H1 (cell line): Measurements from ENCODE around the gene HINT3. TPM values are rescaled to one million over a fixed set of nuclear protein-coding genes. Genes with fewer than 3 reads are reported as not detected.
"Not testable (repeated sequence)": the region's sequence is repeated elsewhere in the genome, so short reads cannot be mapped to it uniquely, and the experiment has no call there.

Experiments used
- CTCF ChIA-PET: fragments of 300-600 bp; sonication (Branson Sonifier 250); formaldehyde crosslinking; loops from one replicate; lab custom pipeline; 2021; ENCODE audit not compliant: partially characterized antibody; lab: Charles Lee
- POLR2A ChIA-PET: fragments of 300-600 bp; sonication (Branson Sonifier 250); formaldehyde crosslinking; loops from one replicate; lab custom pipeline; 2021; ENCODE audit warnings: inconsistent platforms; ENCODE audit not compliant: partially characterized antibody; lab: Charles Lee
- DNase-seq, 2 experiments: peaks; one replicate each; pipeline versions ENCODE4 v3.0.0 to v3.0.0-alpha.2; 2010 to 2022; ENCODE audit warnings: low spot score in 2 of 2, low read depth in 1 of 2, mixed read lengths in 1 of 2
- FAIRE-seq: peaks from 2 replicates; lab custom pipeline; 2011; peaks lifted over from hg19 to GRCh38; lab: Jason Lieb, UNC
- H2AFZ ChIP-seq: 2 replicates; pipeline ENCODE4 v1.8.1; 2012; ENCODE audit warnings: low read length, inconsistent platforms
- H2AK5ac ChIP-seq: 2 replicates; pipeline ENCODE4 v1.6.1; 2013; ENCODE audit warnings: low read depth, low read length
- H2BK120ac ChIP-seq: replicated peaks from 2 replicates; pipeline ENCODE3; 2013; ENCODE audit warnings: low read depth, low read length, inconsistent platforms
- H2BK12ac ChIP-seq: 2 replicates; pipeline ENCODE4 v1.6.1; 2013; ENCODE audit warnings: low read depth, low read length
- H2BK15ac ChIP-seq: 2 replicates; pipeline ENCODE4 v1.6.1; 2013; ENCODE audit warnings: low read length
- H2BK20ac ChIP-seq: 2 replicates; pipeline ENCODE4 v1.6.1; 2013; ENCODE audit warnings: low read length
- H2BK5ac ChIP-seq: 2 replicates; pipeline ENCODE4 v1.6.1; 2013; ENCODE audit warnings: low read depth, low read length
- H3K14ac ChIP-seq: 2 replicates; pipeline ENCODE4 v1.6.1; 2013; ENCODE audit warnings: inconsistent platforms; ENCODE audit not compliant: insufficient read length
- H3K18ac ChIP-seq: 2 replicates; pipeline ENCODE4 v1.6.1; 2013; ENCODE audit warnings: low read length; ENCODE audit errors: extremely low read depth
- H3K23ac ChIP-seq: 2 replicates; pipeline ENCODE4 v1.6.1; 2013; ENCODE audit warnings: inconsistent platforms; ENCODE audit not compliant: insufficient read length
- H3K23me2 ChIP-seq: 2 replicates; pipeline ENCODE4 v1.6.1; 2013; ENCODE audit warnings: low read depth, low read length
- H3K27ac ChIP-seq: 2 replicates; pipeline ENCODE4 v1.6.1; 2011; ENCODE audit warnings: low read depth, low read length, inconsistent platforms
- H3K27me3 ChIP-seq, 4 experiments: replicated peaks in 1 of 4; 1 replicate in 1 of 4; 2 replicates in 3 of 4; pipeline versions ENCODE4 v1.6.1 to v1.8.1; 2011 to 2013; ENCODE audit warnings: low read length in 3 of 4, mild to moderate bottlenecking in 3 of 4, inconsistent platforms in 2 of 4, mixed read lengths in 2 of 4, moderate library complexity in 1 of 4; ENCODE audit not compliant: control insufficient read depth in 3 of 4, insufficient read depth in 3 of 4; ENCODE audit errors: extremely low read depth in 1 of 4
- H3K36me3 ChIP-seq, 4 experiments: 2 replicates each; pipeline versions ENCODE4 v1.6.1 to v1.8.1; 2011 to 2013; ENCODE audit warnings: mild to moderate bottlenecking in 4 of 4, low read length in 3 of 4, moderate library complexity in 2 of 4, control low read depth in 1 of 4, inconsistent platforms in 1 of 4; ENCODE audit not compliant: insufficient read depth in 4 of 4, control insufficient read depth in 2 of 4
- H3K4ac ChIP-seq: replicated peaks from 2 replicates; pipeline ENCODE3; 2013; ENCODE audit warnings: low read length, low read depth, mixed read lengths, inconsistent platforms; ENCODE audit not compliant: insufficient read length
- H3K4me1 ChIP-seq, 4 experiments: replicated peaks in 1 of 4; 1 replicate in 1 of 4; 2 replicates in 3 of 4; pipeline versions ENCODE4 v1.6.1 to v1.8.1; 2011 to 2013; ENCODE audit warnings: low read length in 3 of 4, inconsistent platforms in 2 of 4, mixed read lengths in 1 of 4; ENCODE audit not compliant: insufficient read depth in 4 of 4, control insufficient read depth in 3 of 4
- H3K4me2 ChIP-seq, 2 experiments: 2 replicates each; pipeline versions ENCODE4 v1.6.1 to v1.8.1; 2011 to 2013; ENCODE audit warnings: low read depth in 2 of 2, low read length in 2 of 2, control low read depth in 1 of 2, inconsistent platforms in 1 of 2, mild to moderate bottlenecking in 1 of 2; ENCODE audit not compliant: insufficient read depth in 1 of 2
- H3K4me3 ChIP-seq, 4 experiments: fragments of 200-600, 300-600 bp in 1 of 4; sonication (generic), shearing (Covaris generic), sonication (Bioruptor Twin) in 1 of 4; 2 replicates each; pipeline versions ENCODE4 v1.5.1 to v1.8.1; 2011 to 2016; ENCODE audit warnings: low read length in 4 of 4, low read depth in 3 of 4, control low read depth in 2 of 4, inconsistent platforms in 2 of 4, mild to moderate bottlenecking in 2 of 4, mixed read lengths in 1 of 4, moderate library complexity in 1 of 4; ENCODE audit not compliant: insufficient read depth in 2 of 4; ENCODE audit errors: extremely low read depth in 1 of 4
- H3K56ac ChIP-seq: replicated peaks from 2 replicates; pipeline ENCODE3; 2013; ENCODE audit warnings: low read depth, mild to moderate bottlenecking, mixed read lengths, low read length, inconsistent platforms; ENCODE audit not compliant: insufficient read length
- H3K79me1 ChIP-seq: 2 replicates; pipeline ENCODE4 v1.6.1; 2013; ENCODE audit warnings: low read depth, low read length, control low read depth
- H3K79me2 ChIP-seq, 2 experiments: 2 replicates each; pipeline versions ENCODE4 v1.6.1 to v1.8.1; 2012 to 2013; ENCODE audit warnings: low read length in 2 of 2, mild to moderate bottlenecking in 2 of 2, inconsistent platforms in 1 of 2; ENCODE audit not compliant: insufficient read depth in 2 of 2, control insufficient read depth in 1 of 2
- H3K9ac ChIP-seq, 4 experiments: replicated peaks in 1 of 4; 1 replicate in 1 of 4; 2 replicates in 3 of 4; pipeline versions ENCODE4 v1.6.1 to v1.8.1; 2011 to 2013; ENCODE audit warnings: low read depth in 3 of 4, low read length in 3 of 4, control low read depth in 2 of 4, mild to moderate bottlenecking in 2 of 4, moderate library complexity in 2 of 4, inconsistent platforms in 1 of 4; ENCODE audit errors: extremely low read depth in 1 of 4
- H3K9me3 ChIP-seq, 2 experiments: 2 replicates each; pipeline versions ENCODE4 v1.6.1 to v1.8.1; 2012 to 2013; ENCODE audit warnings: mild to moderate bottlenecking in 2 of 2, moderate library complexity in 2 of 2, control low read depth in 1 of 2, inconsistent platforms in 1 of 2, low read depth in 1 of 2, low read length in 1 of 2, mixed read lengths in 1 of 2; ENCODE audit not compliant: insufficient read depth in 2 of 2
- H4K20me1 ChIP-seq, 2 experiments: replicated peaks in 1 of 2; 2 replicates each; pipeline versions ENCODE3 to v1.8.1; 2011 to 2013; ENCODE audit warnings: inconsistent platforms in 2 of 2, low read length in 2 of 2, mild to moderate bottlenecking in 1 of 2; ENCODE audit not compliant: insufficient read depth in 2 of 2, control insufficient read depth in 1 of 2
- H4K5ac ChIP-seq: 2 replicates; pipeline ENCODE4 v1.6.1; 2013; ENCODE audit warnings: low read length, low read depth, mixed read lengths, inconsistent platforms; ENCODE audit not compliant: insufficient read length
- H4K8ac ChIP-seq: 2 replicates; pipeline ENCODE4 v1.8.0; 2013; ENCODE audit warnings: mild to moderate bottlenecking, moderate library complexity, low read length, inconsistent platforms; ENCODE audit not compliant: insufficient read depth; ENCODE audit errors: extremely low read depth
- H4K91ac ChIP-seq: replicated peaks from 2 replicates; pipeline ENCODE3; 2013; ENCODE audit warnings: low read length, mixed read lengths, inconsistent platforms; ENCODE audit not compliant: insufficient read length
- CTCF ChIP-seq, 3 experiments: IDR thresholded peaks; 1 replicate in 2 of 3; 2 replicates in 1 of 3; pipeline versions ENCODE4 v1.5.1 to v1.6.1; 2011; ENCODE audit warnings: low read length in 3 of 3, mild to moderate bottlenecking in 3 of 3, inconsistent platforms in 2 of 3, low read depth in 1 of 3, moderate library complexity in 1 of 3; ENCODE audit not compliant: insufficient read depth in 1 of 3; ENCODE audit errors: control extremely low read depth in 1 of 3
- TAF1 ChIP-seq: IDR thresholded peaks from 2 replicates; pipeline ENCODE4 v1.6.1; 2011; ENCODE audit warnings: mild to moderate bottlenecking, low read depth, low read length
- TAF7 ChIP-seq: optimal IDR thresholded peaks from 2 replicates; pipeline ENCODE3; 2011; ENCODE audit warnings: low read depth, mild to moderate bottlenecking, inconsistent platforms, low read length, moderate library complexity, borderline replicate concordance
- WGBS, 2 experiments: shearing (Covaris generic) in 1 of 2; methylation state at CpG; one replicate each; pipeline versions ENCODE4 v1.1.6 to v1.1.7; 2013 to 2015; ENCODE audit warnings: low lambda C conversion rate in 2 of 2, mixed read lengths in 2 of 2, inconsistent platforms in 1 of 2, low coverage in 1 of 2, missing lambda C conversion rate in 1 of 2; ENCODE audit not compliant: insufficient replicate concordance in 2 of 2, insufficient coverage in 1 of 2, insufficient read length in 1 of 2; ENCODE audit errors: extremely low coverage in 1 of 2, missing lambda C conversion rate in 1 of 2; 5-methylcytosine and 5-hydroxymethylcytosine counted together
- polyA plus RNA-seq, 7 experiments: library from polyadenylated mRNA; depleted of rRNA in 3 of 7; stranded (reverse) in 5 of 7; unstranded in 2 of 7; fragments of >200 nt in 5 of 7; fragments of 200-250 nt in 2 of 7; gene quantifications; 1 replicate in 5 of 7; 2 replicates in 1 of 7; 4 replicates in 1 of 7; pipeline versions ENCODE4 v1.2.1 to v1.2.3, GENCODE V29; 2011 to 2013; ENCODE audit warnings: missing spikeins in 2 of 7, mixed read lengths in 2 of 7
- total RNA-seq: library from RNA; stranded (reverse); fragmentation: NEBNext Ultra II Directional; extraction: Animal tissue kit (Norgen Biotek cat#: 25700); gene quantifications from 2 replicates; pipeline ENCODE4 v1.2.1, GENCODE V29; 2021

Gene HINT3
- total and polyA plus RNA-seq, 2 of the 8 experiments (the other 6 are each of a cell fraction or from before 2014, with no cell fraction given) = 1.2 to 7.8 TPM

GRCh38 chr6:125932451-125932795 is 24.1 kb upstream of the HINT3 start (continued):
- TF ChIP-seq CTCF (IDR thresholded peaks at IDR 0.05; ENCODE audit: control extremely low read depth in 1 of 3, insufficient read depth in 1 of 3, low read depth in 1 of 3, low read length in 3 of 3) (no peak), TAF1 (no peak), TAF7 (no peak)

- H2BK15ac ChIP-seq, H3K27me3 ChIP-seq: not testable (repeated sequence)
- CTCF ChIA-PET = interaction anchor here (1.1 kb wide), 1 partner anchor 9 kb away, joined by 3 read pairs; no protein-coding TSS in a partner anchor
Observed at GRCh38 chr6:125935520-125935919, 21.1 kb upstream of the HINT3 start.

More at GRCh38 chr6:125935520-125935919, 21.1 kb upstream of the HINT3 start:
- H3K18ac ChIP-seq, H3K79me1 ChIP-seq, H3K79me2 ChIP-seq, H4K91ac ChIP-seq, H3K9me3 ChIP-seq, H4K5ac ChIP-seq, H3K4ac ChIP-seq, H4K8ac ChIP-seq, H3K9ac ChIP-seq, H4K20me1 ChIP-seq, DNase-seq, H2BK5ac ChIP-seq, H2BK120ac ChIP-seq, H2AK5ac ChIP-seq, H2BK20ac ChIP-seq, H3K23ac ChIP-seq, H3K4me1 ChIP-seq, H3K14ac ChIP-seq, H2BK12ac ChIP-seq, H3K4me3 ChIP-seq, H2AFZ ChIP-seq, H3K23me2 ChIP-seq, H3K56ac ChIP-seq, H3K4me2 ChIP-seq, H3K36me3 ChIP-seq, H3K27ac ChIP-seq, FAIRE-seq: not testable (repeated sequence)
- POLR2A ChIA-PET = interaction anchor here (1.3 kb wide), 1 partner anchor 10 kb away, joined by 5 read pairs; no protein-coding TSS in a partner anchor
- WGBS, 2 experiments = 78% methylated on average over 5 of the region's 5 CpGs; no CpG with 5 or more reads in 1 of the 2 experiments
